GM19240 (cell line): ENCODE results near the gene PGAM1.
"Not testable (repeated sequence)": the region's sequence is repeated elsewhere in the genome, so short reads cannot be mapped to it uniquely, and the experiment has no call there.

Experiments
- DNase-seq: peaks from one replicate; pipeline ENCODE4 v3.0.0; 2011; ENCODE audit warnings: low spot score; ENCODE audit not compliant: insufficient read length

The PGAM1 gene

DNA sequence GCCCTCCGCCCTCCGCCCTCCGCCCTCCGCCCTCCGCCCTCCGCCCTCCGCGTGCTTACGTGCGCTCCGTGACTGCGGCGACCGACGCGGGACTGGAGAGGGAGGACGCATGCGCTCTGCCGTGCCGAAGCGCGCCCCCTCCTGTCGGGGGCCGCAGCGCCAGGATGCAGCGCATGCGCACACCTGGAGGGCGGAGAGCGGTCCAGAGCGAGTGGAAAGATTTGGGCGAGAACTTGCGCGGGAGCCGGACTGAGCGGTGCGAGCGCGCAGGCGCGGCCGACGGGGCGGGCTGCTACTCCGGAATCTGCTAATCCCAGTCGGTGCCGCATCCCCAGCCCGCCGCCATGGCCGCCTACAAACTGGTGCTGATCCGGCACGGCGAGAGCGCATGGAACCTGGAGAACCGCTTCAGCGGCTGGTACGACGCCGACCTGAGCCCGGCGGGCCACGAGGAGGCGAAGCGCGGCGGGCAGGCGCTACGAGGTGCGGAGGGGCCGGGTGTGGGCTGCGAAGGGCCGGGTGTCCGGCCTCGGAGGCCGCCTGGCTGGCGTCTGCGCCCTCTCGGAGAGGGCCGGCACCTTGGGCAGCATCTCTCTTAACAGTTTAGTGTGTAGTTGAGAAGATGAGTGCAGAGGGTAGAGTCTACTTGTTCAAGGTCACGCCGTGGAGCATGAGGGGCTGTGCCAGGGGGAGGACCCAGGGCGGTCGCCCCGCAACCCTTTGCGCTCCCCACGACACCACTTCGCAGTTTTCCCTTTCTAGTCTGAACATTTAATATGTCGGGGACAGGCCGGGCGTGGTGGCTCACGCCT lies at the start of gene PGAM1:
PGAM1 (plus strand) TSS at position 228 of the 812 bp plus-strand sequence; CDS start at position 345, 117 bp downstream.
- DNase-seq, result peak; percentile 93

DNA sequence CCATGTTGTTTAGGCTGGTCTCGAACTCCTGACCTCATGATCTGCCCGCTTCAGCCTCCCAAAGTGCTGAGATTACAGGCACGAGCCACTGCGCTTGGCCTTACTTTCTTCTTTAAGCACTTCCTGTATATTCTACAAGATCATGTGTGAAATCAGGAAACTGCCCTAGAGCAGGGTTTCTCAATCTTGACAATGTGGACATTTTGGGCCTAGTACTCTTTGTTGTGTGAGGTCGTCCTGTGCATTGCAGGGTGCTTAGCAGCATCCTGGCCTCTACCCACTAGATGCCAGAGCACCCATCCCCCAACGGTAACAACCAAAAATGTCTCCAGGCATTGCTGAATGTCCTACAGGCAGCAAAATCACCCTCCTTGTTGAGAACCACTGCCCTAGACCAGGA lies 49.6 kb upstream of the PGAM1 start:
- DNase-seq, result no peak

DNA sequence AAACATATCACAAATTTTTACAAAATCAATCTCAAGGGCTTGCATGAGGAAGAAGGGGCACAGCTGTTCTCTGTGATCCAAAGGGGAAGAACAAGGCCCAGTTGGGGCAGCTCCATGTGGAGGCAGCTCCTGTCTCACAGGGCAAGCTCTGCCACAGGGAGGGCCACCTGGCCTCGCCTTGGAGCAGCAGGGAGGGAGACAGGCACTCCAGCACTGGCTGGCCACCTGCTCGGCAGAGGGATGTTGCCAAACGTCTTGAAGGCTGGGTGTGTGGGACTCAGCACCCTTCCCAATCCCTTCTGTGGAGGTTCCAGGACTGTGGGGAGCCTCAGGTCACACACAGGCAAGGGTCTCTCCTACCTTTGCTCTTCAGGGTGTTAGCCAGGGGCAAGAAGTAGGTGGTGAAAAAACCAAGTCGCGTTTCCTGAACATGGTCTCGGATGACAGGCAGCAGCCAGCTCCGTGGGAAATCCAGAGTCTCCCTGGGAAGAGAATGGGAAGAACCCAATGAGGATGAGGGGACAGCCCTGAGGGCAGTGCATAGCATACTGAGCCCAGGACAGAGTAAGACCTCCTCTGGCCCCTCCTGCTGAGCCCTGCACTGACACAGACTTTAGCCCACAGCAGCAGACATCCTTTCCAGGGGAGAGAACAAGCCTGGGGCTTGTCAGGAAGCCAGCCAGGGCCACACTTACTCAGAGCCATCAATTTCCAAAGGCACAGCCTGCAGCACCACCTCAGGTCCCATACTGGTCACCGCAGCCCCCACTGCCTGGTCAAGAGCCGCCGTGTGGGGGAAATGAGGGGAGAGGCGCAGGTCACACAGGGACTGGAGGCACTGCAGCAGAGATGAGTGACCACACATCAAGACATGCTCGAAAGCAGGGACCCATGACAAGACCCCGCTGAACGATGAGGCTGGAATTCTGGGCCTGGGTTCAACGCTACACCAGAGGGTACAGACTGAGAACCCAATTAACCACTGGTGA lies 46.8 kb upstream of the PGAM1 start:
- no peak for DNase-seq

DNA sequence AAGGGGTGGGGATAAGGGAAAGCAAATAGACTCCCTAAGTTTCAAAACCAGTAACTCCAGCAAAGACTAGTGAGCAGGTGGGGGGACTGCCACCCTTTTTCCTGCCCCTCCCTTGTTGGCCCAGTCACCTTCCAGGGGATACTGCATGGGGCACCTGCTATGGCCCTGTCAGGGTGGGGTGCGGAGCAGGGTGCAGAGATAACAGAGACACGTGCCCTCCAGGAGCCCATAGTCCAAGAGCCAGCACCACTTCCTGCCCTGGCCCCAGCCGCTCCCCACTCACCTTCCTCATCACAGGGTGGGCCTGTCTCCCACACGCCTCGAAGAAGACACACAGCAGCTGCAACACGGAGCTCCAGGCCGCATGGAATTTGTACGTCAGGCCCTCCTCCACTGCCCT lies 45.5 kb upstream of the PGAM1 start:
- DNase-seq, result no peak

DNA sequence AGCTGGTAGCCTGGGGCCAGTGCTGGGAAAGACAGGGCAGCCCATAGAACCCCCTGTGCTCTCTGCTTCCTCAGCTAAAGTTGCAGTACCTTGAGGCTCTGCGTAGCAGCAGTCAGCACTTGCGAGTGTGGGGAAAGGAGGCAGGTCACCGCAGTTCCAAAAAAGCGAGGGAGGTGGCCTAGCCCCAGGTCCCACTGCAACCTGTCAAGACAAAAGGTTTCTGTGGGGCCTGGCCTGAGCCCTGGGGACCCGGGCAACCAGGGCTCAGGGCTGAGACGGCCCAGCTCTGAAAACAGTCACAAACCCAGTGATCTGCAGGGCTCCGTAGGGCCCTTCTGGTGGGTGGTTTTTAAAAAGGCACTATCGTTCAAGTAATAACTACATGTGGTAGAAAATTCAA lies 44.4 kb upstream of the PGAM1 start:
- no peak for DNase-seq

DNA sequence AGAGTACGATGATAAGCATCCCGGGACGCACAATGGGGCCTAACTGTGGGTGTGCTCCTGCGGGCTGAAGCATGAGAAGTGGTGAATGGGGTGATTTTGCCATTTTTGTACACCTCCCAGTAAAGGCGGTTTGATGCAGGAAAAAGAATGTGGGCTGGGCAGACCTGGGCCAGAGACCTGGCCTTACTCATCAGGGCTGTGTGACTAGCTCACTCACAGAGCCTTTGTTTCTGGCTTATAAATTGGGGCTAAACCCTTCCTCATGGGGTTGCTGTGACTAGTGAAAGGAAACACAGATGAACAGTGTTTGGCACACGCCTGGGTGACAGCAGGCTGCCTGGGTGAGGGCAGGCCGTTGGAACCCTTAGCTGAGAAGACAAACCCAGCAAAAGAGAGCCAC lies 42.8 kb upstream of the PGAM1 start:
- no peak for DNase-seq

DNA sequence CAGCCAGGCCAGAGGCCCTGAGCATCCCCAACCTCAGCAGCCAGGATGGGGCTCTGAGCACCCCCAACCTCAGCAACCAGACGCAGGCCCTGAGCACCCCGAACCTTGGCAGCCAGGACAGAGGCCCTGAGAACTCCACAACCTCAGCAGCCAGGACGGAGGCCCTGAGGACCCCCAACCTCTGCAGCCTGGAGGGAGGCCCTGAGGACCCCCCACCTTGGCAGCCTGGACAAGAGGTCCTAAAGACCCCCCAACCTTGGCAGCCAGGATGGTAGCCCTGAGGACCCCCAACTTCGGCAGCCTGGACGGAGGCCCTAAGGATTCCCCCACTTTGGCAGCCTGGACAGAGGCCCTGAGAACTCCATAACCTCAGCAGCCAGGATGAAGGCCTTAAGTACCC lies 41.8 kb upstream of the PGAM1 start:
- DNase-seq, result no peak

DNA sequence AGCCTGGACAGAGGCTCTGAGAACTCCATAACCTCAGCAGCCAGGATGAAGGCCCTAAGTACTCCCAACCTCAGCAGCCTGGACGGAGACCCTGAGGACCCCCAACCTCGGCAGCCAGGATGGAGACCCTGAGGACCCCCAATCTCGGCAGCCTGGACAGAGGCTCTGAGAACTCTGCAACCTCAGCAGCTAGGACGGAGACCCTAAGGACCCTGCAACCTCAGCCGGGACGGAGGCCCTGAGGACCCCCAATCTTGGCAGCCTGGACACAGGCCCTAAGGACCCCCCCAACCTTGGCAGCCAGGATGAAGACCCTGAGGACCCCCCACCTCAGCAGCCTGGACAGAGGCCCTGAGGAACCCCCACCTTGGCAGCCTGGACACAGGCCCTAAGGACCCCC lies 41.4 kb upstream of the PGAM1 start:
- DNase-seq, result no peak

DNA sequence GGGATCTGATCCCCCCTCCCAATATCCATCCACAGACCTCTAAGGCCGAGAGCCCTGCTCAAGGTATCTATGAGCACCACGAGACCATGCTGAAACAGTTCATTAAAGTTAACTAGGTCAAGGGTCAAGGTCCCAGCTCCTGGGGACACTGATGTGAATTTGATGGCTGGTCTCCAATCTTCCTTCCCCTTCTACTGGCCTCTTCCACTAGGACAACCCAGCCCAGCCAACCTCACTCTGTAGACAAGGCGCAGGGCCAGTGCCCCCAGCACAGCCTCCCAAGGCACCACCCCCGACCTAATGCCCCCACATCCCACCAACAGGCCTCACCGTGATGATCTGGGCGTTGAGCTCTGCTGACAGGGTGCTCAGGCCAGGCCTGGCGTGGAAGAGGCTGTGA lies 40.4 kb upstream of the PGAM1 start:
- DNase-seq, result no peak

DNA sequence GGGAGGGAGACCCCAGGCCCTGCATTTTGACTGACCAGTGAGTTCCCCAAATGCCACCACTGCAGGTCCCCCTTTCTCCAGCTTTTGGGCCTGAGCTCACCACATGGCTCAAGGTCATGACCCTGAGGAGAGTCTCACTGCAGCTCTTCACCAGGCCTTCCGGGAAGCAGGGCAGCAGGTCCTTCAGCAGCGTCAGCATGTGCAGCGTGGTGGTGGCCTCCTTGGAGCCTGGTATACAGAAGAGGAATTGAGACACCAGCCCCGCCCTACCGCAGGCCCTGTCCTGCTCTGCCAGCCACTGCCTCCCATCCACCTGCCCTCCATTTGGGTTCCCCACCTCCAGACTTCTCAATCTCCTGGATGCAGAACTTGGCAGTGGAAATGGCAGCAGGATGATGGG lies 37.8 kb upstream of the PGAM1 start:
- DNase-seq, result no peak

DNA sequence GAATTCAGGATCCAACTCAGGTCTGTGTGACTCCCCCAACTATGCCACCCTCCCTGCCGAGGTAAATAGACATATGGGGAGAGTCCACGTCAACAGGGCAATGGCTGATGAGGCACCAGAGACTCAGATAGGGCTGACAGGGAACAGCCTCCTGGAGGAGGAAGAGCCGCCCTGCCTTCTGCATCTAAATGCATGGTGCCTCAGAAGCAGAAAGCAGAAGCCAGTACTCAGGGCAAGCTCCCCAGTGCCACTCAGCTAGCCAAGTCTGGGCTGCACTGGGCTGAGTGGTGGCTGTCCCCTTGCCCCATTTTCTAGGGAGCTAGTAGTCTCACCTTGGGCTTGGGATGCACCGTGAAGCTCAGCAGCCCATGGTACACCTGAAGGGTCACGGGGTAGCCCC lies 35.9 kb upstream of the PGAM1 start:
- DNase-seq, result no peak

DNA sequence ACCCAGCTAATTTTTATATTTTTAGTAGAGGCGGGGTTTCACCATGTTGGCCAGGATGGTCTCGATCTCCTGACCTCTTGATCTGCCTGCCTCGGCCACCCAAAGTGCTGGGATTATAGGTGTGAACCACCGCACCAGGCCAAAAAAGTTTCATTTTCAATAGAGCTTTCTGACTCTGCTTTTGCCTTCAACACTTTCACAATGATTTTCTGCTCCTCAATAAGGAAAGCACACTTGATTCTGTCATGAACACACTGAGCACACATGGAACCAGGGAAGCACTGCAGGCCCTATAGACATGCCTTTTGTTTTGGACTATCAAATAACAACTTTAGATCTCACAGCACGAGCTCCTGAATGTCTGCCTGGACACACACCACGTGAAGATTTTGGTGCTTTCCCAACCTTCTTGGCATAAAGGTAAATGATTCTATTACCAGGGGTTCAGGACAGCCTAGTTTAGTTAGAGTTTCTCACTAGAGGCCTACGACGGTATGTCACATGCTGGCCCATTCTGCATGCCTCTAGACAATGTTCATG lies 32.9 kb upstream of the PGAM1 start:
- DNase-seq, result no peak

DNA sequence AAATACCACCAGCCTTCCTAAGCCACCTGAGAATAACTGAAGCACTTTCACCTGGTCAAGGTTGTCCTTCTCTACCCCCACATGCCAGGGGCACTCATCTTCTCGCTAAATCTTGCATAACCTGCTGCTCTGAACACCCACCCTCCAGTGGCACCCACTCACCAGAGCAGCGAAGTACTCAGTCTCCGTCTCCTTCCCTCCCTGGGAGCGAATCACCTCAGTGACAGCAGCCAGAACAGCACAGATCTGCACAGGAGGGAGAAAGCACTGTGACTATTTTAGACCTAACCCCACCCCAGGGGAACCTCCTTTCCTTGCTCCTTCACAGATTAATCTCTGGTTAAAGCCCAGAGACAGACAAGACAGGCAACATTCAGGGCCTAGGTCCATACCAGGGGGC lies 29.9 kb upstream of the PGAM1 start:
- DNase-seq, result no peak

DNA sequence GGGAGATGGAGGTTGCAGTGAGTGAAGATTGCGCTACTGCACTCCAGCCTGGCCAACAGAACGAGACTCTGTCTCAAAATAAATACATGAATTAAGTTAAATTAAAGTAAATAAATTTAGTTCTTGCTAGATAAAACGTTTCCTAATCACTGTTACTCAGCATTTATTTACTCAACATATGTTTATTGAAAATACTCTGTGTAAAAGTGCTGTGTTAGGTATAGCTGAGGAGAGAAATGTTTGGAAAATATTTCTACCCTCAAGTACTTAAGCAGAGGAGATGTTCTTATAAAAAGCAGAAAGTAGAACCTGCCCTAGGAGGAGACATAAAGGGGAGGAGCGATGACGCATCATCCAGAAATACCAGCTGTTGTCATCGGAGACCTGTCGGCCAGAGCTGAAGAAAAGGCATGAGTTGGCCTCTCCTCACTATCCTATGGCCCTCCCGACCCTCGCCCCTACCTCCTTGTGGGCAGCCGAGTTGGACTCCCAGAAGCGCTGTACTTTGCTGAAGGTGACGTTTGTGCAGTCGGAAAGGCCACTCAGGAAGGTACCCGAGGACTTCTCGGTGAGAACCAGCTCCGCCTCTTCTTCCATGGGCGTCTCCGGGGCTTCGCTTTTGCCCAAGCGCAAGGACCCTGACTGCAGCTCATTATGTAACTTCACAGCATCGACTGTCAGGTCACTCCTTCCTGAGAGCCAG lies 26.0 kb upstream of the PGAM1 start:
- no peak for DNase-seq

DNA sequence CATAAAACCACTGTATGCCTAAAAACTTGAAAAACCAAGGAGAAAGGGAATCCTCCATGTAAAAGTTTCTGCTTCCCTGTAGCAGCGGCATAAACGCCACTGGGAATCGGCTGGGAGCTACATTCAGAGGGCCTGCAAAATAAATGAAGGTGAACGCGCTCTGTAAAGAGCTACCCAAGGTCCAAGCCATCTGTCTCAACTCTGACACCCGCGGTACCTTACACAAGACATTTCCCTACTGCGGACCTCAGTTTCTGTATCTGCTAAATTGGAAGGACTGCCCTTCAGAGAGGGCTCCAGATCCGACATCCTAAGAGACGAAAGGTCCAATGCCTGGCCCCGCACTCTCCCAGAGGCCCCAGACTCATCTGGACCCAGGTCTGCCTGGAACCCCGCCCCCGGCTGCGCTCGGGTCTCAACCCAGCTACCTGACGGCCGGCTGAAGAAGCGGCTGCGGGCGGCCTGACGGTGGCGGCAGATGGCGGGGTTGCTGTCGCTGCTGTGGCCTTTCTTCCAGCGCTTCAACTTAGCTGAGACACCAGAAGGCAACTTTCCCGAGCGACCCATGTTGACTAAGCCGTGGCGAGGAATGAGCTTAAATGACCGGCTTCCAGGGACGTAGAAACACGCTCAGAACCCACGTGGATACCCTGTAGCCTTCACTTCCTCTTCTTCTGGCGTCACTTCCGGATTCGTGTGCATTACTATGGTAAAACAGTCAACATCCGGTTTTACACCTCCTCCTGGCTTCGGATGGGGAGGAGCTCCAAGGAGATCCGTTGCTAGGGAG lies 25.1 kb upstream of the PGAM1 start, which contains the start of gene RRP12:
RRP12 (minus strand) TSS at position 676 of the 790 bp plus-strand sequence; CDS start at position 567, 109 bp downstream.
- peak; percentile 98 for DNase-seq

DNA sequence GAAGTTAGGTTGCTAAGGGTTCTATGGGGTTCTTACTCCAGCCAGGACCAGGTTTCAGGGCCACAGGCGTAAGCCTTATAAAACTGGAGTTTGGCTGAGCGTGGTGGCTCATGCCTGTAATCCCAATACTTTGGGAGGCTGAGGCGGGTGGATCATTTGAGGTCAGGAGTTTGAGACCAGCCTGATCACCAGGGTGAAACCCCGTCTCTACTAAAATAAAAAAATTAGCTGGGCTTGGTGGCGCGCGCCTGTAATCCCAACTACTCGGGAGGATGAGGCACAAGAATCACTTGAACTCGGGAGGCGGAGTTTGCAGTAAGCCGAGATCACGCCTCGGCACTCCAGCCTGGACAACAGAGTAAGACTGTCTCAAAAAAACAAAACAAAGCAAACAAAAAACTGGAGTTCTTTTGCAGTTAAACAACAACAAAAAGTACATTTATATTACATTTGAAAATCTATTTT lies 24.5 kb upstream of the PGAM1 start:
- DNase-seq, result no peak

DNA sequence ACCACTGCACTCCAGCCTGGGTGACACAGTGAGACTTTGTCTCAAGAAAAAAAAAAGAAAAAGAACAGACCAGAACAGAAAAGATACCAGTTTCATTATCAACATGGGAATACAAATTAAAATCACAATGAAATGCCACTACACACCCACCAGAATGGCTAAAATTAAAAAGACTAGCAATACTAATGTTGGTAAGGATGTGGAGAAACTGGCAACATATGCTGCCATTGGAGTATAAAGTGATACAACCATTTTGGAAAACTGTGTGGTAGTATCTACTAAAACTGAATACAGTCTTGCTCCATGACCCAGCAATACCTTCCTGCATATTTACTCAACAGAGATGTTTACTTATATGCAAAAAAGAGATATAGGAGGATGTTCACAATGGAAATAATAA lies 21.9 kb upstream of the PGAM1 start:
- DNase-seq, result no peak

DNA sequence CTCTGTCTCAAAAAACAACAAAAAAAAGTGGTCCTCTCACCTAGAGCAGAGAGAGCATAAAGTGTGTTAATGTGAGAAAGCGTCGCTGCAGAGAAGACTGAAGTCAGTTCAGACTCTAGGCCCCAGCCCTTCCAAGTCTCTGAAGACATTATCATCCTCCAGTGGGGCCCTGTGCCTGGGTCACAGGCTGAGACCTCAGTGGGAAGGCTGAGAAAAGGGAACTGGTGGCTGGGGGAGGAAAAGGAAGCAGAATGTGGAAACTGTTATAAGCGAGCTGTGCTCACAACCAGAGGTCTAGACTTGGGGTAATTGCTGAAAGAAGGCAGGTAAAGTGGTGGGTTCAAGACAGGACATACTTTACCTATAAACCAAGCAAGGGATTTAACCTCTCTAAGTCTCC lies 19.9 kb upstream of the PGAM1 start:
- no peak for DNase-seq

DNA sequence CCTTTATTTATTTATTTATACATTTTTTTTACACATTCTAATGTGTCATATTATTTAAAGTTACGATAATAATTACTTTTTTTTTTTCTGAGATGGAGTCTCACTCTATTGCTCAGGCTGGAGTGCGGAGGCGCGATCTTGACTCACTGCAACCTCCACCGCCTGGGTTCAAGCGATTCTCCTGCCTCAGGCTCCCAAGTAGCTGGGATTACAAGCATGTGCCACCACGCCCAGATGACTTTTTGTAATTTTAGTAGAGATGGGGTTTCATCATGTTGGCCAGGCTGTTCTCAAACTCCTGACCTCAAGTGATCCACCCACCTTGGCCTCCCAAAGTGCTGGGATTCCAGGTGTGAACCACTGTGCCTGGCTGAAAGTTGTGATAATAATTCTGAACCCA lies 19.5 kb upstream of the PGAM1 start:
- not testable (repeated sequence) for DNase-seq

DNA sequence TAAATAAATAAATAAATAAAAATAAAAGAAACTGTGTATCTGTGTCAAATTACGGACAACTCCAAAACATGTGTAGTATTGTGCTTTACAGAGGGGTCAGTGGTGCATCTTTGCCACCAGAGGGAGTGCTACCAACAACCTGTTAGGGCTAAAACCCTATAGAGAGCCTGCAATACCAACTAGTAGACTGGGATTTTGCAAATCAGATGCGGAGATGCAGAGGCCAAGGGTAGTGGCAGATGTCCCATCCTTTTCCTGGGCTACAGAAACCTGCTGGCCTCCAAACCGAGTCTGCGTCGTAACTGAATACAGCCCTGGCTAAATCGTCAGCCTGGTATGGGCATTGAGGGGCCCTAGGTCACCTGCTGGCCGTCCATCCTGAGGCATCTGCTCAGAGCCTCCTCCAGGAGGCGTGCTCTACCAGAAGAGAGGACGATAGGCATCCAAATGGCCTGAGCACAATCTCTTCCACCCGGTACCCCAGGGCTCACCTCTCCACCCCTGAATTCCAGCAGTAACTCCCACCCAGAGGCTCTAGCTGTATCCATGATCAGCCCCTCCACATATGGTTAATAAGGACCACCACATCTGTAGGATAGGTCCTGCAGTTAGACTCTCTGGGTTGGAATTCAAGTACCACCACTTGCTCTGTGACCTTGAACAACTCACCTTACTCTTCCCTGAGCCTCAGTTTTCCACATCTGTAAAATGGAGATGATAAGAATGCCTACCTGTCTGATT lies 18.6 kb upstream of the PGAM1 start:
- peak; percentile 62 for DNase-seq
